Right renal pelvis (tissue), 4 donors: ENCODE data around the gene NDUFS3. TPM values are rescaled to one million over a fixed set of nuclear protein-coding genes. Genes with fewer than 3 reads are reported as not detected.
"Not testable (repeated sequence)": the region's sequence is repeated elsewhere in the genome, so short reads cannot be mapped to it uniquely, and the experiment has no call there.

ENCODE experiments used
- DNase-seq, 4 donors: peaks; one replicate each; pipeline ENCODE4 v3.0.0-alpha.2; 2013; ENCODE audit warnings: low read depth in 4 of 4, low spot score in 3 of 4, missing footprints in 1 of 4
- polyA plus RNA-seq, 4 donors: library from polyadenylated mRNA; unstranded; fragments of 120-200 nt; gene quantifications; one replicate each; pipeline ENCODE4 v1.2.1, GENCODE V29; 2013; ENCODE audit not compliant: insufficient read length in 4 of 4

Gene NDUFS3
- polyA plus RNA-seq = 100 to 1,000 TPM; 146 to 149 (median 148) TPM

DNA sequence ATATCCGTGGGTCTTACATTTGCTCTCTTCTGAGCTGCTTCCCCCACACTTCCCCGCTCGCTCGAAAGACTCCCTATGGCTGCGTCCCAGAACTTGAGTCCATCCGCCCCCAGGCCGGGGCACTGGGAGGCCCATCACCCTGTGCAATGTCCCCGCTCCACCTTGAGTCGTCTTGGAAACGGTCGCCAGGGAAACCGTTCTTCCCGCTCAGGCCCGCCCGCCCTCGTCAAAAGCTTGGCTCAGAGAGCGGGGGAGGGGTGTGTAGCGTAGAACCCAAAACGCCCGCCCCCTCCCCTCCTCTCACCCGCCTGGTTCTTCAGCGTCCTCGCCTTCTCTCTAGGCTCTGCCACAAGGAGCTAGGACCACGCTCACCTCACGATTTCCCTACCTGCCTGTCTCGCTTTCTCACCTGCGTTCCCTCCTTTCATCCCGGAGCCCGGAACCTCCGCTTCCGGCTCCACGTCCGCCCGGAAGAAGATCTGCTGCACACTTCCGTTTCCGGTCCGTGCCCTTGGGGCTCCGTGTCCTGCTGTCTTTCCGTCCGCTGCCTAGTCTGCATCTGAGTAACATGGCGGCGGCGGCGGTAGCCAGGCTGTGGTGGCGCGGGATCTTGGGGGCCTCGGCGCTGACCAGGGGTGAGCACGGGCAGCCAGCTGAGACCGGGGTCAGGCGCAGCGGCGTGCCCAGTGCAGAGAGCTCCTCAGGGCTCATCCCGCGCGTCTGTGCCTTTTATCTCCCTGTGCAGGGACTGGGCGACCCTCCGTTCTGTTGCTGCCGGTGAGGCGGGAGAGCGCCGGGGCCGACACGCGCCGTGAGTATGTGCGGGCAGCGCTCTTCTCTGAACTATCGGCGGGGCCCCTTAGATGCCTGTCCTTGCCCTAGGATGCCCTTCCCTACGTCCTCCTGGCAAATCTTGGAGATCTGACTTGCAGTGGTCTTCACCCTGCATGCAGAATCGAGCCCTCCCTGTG lies at the start of gene NDUFS3, which contains the start of gene KBTBD4:
Gene NDUFS3 (plus strand): TSS at position 551 of the 971 bp plus-strand sequence. CDS start 18 bp downstream, at position 569.
Gene KBTBD4 (minus strand): TSS at position 447 of the 971 bp plus-strand sequence. CDS start 19 bp downstream, at position 428.
- peak; percentile 85 to 91 (median 87) for DNase-seq

GRCh38 chr11:47529951-47530350 lies 48.9 kb upstream of the NDUFS3 start:
- DNase-seq = no peak

DNA sequence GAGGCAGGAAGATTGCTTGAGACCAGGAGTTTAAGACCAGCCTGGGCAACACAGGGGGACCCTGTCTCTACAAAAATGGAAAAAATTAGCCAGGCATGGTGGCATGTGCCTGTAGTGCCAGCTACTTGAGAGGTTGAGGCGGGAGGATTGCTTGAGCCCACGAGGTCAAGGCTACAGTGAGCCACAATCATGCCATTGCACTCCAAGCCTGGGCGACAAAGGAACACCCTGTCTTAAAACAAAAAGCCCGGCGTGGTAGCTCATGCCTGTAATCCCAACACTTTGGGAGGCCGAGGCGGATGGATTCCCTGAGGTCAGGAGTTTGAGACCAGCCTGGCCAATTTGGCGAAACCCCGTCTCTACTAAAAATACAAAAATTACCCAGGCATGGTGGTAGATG lies 48.2 kb upstream of the NDUFS3 start:
- not testable (repeated sequence) for DNase-seq

- DNase-seq = no peak
These were observed 47.2 kb upstream of the NDUFS3 start for GRCh38 chr11:47531666-47532065.

GRCh38 chr11:47532597-47533213 lies 46.2 kb upstream of the NDUFS3 start:
- no peak for DNase-seq

DNA sequence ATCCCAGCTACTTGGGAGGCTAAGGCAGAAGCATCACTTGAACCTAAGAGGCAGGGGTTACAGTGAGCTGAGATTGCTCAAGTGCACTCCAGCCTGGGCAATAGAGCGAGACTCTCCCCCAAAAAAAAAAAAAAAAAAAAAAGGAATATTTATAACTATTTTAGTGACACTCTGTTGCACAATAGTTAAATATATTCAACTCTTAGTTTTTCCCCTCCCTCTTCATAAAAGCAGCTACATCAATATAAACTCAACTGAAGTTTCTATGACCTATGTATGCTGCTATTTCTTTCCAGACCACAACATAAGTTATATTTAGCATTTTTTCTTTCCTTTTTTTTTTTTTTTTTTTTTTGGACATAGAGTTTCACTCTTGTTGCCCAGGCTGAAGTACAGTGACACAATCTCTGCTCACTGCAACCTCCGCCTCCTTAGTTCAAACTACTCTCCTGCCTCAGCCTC lies 45.2 kb upstream of the NDUFS3 start:
- DNase-seq = no peak

DNA sequence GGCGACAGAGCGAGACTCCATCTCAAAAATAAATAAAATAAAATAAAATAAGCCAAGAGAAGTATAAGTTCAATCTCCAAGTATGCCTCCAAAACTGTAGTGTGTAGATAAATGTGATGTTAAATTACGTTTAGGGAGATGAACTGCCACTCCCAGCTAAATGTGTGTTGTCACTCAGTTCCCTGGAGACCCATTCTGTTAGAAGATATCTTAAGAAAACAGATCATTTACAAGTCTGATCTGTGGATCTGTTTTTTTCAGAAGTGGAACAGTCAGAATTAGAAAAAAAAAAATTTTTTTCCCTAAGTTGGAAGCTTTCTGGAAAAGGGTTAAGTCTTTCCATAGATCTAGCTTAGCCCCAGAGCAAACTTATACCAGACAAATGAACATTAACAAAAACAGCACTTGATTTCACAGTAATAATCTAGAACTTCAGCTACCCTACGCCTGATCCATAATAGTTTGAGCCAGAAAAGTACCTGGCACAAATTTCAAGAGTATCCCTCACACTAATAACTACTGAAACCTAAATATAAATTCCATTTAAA lies 44.1 kb upstream of the NDUFS3 start:
- no peak for DNase-seq

DNA sequence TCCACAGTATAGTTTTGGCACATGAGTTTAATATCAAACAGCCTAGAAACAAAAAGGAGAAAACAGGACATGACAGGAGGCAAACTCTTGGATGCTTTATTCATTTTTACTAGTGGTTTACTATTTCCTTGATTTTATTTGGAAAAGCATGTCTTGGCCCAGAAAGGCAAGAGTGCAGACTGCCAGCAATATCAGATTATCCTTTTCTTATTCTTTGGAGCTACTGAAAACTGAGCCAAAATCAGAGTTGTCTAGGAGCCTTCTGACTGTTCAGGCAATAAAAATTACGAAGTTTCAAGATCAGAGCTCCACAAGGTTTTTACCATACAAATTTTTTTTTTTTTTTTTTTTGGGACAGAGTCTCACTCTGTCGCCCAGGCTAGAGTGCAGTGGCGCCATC lies 42.0 kb upstream of the NDUFS3 start:
- DNase-seq = no peak

DNA sequence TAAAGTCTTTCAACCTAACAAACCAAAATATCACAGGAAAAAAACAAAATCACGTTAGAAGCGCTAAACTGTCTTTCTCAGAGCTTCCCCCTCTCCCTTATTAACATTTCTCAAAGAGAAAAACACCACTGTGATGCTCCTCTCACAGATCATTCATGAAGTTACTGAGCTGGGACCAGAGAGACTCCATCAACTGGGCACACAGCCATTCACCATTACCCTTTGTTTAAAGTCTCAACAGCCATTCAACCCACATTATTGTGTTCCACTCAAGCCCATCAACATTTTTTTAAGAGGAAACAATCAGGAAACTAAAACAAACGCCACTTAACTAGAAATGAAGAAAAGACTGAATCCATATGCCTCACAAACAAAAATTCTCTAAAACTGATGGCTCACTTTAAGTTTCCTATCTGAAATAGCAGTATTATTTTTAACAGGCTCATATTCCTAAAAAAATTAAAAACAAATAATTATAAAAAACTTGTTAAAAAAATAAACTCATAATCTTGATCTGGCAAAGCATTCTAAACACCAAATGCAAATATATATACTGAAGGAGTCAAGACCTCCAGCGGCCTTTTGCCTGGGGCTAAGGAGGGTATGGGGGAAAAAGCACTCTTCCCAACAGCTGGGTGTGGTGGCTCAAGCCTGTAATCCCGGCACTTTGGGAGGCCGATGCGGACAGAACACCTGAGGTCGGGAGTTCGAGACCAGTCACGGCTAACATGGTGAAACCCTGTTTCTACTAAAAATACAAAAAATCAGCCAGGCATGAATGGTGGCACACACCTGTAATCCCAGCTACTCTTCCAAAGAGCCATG lies 39.9 kb upstream of the NDUFS3 start:
- DNase-seq = no peak

DNA sequence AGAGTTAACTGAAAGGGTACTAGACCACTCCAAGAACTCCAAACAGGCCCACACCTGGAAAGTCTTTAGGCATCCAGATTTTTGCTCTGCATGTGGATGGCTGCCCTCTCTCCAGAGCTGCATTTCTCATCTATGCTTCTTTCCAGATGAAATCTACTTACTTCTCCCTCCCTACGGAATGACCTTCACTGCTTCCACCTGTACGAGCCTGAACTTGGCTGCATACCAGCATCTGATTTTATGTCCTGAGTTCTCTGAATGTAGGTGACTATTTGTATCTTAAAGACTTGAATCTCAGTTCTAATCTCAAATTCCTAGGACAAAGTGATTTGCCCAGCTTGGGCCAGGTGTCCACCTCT lies 39.2 kb upstream of the NDUFS3 start:
- DNase-seq = no peak

DNA sequence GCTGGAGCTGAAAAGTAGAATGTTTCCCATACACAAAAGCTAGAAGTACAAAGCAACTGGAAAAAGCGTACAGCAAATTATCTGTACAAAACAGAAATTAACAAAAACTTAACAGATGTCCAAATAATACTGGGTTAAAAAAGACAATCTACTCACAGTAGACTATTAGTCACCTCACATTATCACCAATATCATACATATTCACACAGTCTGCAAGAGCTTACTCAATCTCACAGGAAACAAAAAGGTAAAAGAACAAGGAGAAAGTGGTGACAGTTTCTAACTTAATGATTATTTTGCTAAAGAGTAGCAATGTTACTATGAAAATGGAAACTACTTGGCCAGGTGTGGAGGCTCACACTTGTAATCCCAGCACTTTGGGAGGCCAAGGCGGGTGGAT lies 37.8 kb upstream of the NDUFS3 start:
- DNase-seq = no peak

GRCh38 chr11:47545298-47545697 lies 33.6 kb upstream of the NDUFS3 start:
- DNase-seq = no peak

- not testable (repeated sequence) for DNase-seq
These were observed 32.6 kb upstream of the NDUFS3 start for GRCh38 chr11:47546274-47546673.

GRCh38 chr11:47550288-47551047 lies 28.4 kb upstream of the NDUFS3 start:
- DNase-seq = no peak

GRCh38 chr11:47551086-47551485 lies 27.8 kb upstream of the NDUFS3 start:
- no peak for DNase-seq

DNA sequence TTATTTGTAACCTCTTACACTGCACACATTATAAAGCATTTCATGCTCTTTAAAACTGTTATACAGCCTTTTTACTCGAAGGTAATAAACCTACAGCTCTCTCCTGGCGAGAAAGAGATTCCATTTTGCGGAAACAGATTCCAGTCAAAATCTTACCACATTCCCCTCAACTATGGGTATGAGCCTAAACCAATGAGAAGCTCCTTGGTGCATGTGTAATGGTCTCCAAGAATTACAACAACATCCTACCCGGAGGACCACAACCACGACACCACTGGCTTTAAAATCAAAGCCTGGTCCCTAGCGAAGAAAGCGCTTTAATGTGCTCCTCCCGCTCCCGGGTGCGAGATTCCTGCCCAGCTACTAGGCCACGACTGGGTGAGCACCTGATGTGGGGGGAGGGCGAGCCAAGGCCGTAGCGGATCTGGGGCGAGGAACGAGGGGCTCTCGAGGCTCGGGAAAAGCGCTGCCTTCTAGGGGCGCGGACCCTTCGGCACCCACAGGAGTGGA lies 26.8 kb upstream of the NDUFS3 start:
- DNase-seq = peak in 1 of 4 donors; percentile 35

DNA sequence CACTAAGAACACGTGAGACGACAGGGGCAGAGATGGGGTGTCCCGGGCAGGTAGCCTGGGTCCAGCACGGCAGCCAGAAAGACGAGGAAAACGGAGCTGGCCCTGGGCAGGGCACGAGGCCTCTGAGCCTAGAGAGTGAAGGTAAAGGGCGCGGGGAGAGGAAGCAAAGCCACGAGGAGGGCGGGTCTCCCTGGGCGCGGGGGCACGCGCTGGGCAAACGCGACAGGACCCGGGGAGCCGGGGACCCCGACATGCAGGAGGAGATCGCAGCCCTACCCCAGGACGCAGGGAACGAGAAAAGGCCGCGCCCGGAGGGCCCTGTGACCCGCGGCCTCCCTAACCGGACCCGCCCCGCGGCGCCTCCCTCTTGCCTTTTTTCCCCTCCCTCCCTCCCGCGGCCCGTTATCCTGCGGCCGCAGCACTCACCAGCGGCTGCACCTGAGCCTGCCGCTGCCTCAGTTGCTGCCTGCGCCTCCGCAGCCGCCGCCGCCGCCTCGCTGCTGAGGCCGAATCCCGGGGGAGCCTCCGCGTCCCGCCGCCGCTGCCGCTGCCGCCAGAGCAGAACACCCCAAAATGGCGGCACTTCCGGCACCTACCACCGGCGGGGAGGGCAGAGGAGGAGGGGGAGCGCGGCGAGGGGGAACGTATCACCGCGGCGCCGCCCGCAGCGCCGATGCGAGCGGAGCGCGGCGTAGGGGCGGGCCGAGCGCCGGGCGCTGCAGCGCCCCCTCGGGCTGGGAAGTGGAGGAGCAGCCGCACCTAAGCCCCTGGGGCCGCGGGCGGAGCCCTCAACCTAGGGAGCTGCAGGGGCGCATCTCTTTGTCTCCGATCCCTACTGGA lies 26.1 kb upstream of the NDUFS3 start, which contains the start of gene CELF1:
Gene CELF1 (minus strand): TSS at position 567 of the 840 bp plus-strand sequence. CDS start 53,609 bp downstream, outside the sequence.
- peak; percentile 80 to 87 (median 85) for DNase-seq

DNA sequence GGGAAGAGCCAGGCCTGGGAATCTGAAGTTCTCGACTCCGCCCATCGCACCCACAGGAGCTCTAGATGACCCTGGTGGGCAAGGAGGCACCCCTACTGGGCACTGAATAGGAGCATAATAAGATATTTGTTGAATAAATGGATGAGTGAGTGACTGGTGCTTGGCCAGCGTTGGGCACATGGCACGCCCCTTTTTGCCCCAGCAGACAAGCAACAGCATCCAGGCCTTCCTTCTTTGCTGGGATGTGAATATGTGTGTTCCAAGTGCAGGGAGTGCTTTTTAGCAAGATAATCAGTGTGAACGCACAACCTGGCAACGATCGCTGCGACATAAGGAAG lies 25.5 kb upstream of the NDUFS3 start:
- DNase-seq = no peak
